IPS-NIHi7 (cell line): Measurements from ENCODE around the gene SREK1.
"Not testable (repeated sequence)": the region's sequence is repeated elsewhere in the genome, so short reads cannot be mapped to it uniquely, and the experiment has no call there.

Experiments
- DNase-seq: peaks from one replicate; pipeline ENCODE4 v3.0.0; 2012; ENCODE audit warnings: mixed read lengths; ENCODE audit errors: extremely low spot score

SREK1 gene, protein sequence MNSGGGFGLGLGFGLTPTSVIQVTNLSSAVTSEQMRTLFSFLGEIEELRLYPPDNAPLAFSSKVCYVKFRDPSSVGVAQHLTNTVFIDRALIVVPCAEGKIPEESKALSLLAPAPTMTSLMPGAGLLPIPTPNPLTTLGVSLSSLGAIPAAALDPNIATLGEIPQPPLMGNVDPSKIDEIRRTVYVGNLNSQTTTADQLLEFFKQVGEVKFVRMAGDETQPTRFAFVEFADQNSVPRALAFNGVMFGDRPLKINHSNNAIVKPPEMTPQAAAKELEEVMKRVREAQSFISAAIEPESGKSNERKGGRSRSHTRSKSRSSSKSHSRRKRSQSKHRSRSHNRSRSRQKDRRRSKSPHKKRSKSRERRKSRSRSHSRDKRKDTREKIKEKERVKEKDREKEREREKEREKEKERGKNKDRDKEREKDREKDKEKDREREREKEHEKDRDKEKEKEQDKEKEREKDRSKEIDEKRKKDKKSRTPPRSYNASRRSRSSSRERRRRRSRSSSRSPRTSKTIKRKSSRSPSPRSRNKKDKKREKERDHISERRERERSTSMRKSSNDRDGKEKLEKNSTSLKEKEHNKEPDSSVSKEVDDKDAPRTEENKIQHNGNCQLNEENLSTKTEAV

DNA sequence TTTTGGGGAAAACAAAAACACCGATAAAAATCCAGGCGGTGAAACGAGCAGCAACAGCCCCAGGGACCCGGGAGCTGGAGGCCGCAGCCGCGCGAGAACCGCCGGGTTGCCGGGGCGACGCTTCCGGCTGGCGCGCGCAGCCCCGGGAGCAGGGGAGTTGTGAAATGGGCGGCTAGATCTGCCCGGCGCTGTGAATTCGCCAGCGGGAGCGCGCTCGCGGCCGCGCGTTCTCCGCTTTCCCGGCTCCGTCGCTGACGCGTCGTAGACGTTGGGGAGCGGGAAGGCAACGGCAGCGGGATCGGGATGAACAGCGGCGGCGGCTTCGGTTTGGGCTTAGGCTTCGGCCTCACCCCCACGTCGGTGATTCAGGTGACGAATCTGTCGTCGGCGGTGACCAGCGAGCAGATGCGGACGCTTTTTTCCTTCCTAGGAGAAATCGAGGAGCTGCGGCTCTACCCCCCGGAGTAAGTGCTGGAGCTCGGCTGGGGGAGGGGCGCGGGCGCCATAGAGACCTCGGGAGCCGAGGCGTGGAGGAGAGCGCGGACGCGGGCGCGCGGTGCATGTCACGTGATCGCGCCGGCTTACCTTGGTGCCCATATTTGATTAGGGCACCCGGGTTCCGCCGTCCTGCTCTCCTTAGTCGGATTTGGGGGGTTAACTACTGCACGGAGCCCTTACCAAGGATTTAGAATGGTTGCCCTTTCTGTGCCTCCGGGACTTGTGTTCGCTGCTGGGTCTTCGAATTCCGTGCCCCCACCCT is at the start of gene SREK1:
TSS of gene SREK1 (plus strand) at position 227 of the 760 bp plus-strand sequence. CDS start at position 304, 77 bp downstream.
- DNase-seq: peak; percentile 99

DNA sequence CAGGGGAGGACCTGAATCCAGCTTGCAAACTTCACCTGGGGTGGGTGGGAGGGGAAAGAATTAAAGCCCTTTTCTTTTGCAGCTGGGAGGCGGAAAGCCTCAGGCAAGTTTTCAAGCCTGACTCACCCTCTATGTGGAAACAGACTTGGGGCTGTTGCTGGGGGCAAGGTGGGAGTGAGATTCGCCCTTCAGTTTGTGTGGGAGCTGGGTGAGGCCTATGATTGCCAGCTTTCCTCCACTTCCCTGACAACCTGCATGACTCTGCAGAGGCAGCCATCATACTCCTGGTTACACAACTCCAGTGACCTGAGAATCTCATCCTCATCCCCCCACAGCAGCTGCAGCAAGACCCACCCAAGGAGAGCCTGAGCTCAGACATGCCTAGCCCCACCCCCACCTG is 43.2 kb upstream of the SREK1 start:
- no peak for DNase-seq

DNA sequence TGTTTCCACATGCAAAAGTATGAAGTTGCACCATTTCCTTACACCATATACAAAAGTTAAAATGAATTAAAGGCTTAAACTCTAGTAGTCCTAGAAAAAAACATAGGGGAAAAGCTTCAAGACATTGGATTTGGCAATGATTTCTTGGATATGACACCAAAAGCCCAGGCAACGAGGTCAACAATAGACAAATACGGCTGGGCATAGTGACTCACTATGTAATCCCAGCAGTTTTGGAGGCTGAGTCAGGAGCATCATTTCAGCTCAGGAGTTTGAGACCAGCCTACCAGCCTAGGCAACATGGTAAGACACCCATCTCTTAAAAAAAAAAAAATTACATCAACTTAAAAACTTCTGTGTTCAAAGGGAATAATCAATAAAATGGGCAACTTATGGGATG is 30.9 kb upstream of the SREK1 start:
- no peak for DNase-seq

DNA sequence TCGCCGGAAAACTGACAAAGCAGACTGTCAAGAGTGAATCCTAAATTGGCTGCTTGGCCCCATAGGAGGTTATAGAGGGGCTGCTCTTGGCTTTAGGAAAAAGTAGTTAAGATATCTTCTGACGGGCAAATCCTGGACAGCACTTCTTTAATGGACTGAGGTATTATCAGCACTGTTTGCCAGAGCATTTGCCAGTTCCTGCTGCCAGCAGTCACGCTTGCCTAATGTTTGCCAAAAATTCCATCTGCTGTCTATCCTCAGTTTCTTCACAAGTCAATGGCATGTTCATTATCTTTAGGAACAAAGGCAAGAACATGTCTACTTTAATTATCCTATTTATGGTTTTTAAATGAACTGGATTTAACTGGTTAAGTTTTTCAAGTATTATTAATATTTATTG is 25.8 kb upstream of the SREK1 start:
- DNase-seq: no peak

DNA sequence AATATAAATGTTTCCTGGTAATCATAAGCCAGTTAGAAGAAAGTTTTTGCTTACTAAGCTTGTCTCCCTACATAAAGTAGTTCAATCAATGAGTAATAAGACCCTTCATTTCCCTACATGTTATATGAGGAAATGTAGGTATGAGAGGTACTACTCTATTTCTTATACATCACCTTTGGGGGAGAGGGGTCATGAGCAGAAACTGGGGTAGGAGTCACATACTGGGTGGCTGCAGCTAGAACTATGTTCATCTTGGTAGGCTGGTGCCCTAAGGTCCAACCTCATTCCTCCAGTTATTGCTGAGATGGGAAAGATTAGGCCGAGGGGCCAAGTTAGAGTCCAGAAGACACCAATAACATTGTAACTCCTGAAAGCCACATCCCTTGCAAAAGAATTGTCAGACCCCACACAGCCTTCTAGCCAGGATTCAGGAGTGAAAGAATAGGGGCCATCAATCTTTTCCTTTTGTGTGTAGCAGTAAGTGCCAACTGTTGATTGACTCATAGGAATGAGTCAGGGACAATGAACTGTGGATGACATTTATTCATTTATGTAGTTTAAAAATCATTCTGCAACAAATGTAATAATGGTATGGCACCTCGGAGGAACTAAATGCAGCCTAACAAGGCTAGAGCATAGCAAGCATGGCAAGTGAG is 21.6 kb upstream of the SREK1 start:
- no peak for DNase-seq

DNA sequence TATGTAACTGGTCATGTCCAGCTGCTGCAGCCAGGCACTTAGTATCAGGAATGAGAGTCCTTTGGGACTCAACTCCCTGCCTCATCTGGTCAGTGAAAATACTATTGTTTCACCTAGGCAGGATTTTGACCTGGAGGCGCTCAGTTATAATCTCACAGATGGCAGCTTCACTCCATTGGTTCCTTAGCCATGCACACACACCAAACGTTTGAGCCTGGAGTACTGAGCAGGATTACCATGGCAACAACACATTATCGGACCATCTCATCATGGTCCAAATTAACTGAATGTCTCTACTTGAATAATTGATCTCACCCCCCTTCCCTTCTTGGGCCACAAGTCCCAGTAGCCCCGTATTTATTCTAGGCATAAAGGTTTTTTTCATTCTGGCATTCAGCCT is 15.0 kb upstream of the SREK1 start:
- DNase-seq: no peak

DNA sequence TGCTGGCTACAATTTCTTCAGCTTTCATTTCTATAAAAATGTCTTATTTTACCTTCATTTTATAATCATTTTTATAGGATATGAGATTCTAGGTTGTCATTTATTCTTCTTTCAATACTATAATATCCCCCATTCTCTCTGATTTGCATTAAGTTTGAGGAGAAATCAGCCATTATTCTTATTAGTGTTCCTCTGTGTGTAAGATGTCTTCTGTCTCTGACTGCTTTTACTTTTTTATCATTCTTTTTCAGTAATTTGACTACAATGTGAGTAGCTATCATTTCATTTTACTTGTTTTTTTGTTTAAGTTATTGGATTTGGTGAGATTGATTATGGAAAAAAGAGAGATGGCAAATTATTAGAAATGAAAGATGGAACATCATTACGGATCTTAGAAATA is 13.6 kb upstream of the SREK1 start:
- DNase-seq: no peak

DNA sequence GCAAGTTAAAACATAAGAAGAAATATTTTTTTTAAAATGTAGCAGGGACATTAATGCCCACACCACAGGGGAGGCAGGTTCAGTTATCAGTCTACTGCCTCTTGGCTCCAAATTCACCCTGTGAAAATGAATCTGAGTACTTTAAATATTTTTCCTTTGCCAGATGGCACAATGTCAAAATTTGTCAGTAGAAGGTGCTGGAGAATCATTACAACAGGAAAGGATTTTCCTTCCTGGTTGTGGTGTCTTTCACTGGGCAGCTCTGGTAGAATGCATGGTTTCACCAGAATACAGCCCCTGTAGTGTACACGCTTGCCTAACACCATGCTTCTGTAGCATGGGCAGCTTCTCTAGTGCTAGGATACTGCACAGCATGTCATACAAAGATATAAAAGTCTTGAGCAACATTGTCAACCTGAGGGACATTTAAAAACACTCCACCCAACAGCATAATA is 9.7 kb upstream of the SREK1 start:
- DNase-seq: no peak

DNA sequence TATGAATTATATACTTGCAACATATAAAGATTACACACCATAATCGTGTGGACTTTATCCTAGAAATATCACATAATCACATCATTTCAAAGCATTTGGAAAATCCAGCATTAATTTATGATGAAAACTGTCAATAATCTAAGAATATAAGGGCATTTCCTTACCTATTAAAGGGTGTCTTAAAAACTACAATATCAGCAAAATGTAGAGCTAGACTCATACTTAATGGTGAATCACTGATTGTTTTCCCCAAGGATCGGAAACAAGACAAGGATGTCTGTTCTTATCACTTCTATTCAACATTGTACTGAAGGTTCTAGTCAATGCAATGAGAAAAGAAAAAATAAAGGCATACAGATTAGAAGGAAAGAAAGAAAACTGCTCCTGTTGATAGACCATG is 8.0 kb upstream of the SREK1 start:
- no peak for DNase-seq

DNA sequence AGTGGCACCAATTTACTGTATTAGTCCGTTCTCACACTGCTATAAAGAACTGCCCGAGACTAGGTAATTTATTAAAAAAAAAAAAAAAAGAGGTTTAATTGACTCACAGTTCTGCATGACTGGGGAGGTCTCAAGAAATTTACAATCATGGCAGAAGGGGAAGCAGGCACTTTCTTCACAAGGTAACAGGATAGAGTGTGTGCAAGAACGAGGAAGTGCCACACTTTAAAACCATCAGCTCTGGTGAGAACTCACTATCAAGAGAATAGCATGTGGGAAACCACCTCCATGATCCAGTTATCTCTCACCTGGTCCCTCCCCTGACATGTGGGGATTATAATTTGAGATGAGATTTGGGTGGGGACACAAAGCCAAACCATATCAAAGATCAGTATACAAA is 7.2 kb upstream of the SREK1 start:
- DNase-seq: not testable (repeated sequence)

DNA sequence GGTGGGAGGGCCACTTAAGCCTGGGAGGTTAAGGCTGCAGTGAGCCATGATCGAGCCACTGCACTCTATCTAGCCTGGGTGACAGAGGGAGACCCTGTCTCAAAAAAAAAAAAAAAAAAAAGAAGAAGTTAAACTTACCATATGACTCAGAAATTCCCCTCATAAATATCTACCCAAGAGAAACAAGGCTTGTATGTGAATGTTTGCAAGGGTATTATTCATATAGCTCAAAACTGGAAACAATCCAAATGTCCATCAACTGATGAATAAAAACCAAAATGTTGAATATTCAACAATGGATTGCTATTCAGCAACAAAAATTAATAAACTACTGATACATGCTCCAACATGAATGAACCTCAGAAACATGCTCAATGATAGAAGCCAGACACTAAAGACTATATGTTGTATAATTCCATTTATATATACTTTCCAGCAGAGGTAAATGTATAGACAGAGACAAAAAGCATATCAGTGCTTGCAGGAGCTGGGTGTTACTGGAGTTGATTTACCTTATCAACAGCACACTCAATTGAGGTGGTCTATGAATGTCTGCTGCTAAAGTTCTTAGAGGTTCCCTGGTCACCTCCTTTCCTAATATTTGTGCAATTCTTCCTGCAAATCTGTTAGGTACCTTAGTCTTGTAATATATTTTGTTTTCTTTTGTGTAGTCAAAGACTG is 5.3 kb upstream of the SREK1 start:
- no peak for DNase-seq

DNA sequence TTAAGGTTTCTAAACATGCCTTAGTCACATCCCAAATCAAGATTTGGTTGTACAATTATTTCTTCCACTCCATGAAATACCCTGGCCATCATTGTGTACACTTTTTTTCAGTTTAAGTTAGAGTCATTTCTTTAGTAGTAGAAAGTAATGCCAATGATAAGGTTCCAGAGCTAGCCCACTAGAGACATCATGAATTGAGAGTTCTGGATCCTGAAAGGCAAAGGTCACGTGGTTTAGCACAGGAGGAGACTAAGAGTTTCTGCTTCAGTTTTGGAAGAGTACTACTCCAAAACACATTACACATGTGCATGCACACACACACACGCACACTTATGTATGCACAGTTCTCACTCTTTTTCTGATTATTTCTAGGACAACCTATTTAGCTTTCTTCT is 4.8 kb upstream of the SREK1 start:
- no peak for DNase-seq

DNA sequence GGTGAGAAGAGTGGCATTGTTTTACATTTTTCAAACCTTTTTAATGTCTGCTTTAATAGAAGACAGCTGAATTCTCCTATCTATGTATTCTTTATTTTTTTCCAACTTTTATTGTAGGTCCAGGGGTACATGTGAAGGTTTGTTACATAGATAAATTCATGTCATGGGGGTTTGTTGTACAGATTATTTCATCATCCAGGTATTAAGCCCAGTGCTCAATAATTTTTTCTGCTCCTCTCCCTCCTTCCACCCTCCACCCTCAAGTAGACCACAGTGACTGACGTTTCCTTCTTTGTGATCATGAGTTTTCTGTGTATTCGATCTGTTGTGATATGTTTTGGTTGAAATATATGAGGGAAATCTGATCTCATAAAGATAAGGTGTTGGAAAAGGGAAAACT is 1.7 kb upstream of the SREK1 start:
- DNase-seq: no peak

DNA sequence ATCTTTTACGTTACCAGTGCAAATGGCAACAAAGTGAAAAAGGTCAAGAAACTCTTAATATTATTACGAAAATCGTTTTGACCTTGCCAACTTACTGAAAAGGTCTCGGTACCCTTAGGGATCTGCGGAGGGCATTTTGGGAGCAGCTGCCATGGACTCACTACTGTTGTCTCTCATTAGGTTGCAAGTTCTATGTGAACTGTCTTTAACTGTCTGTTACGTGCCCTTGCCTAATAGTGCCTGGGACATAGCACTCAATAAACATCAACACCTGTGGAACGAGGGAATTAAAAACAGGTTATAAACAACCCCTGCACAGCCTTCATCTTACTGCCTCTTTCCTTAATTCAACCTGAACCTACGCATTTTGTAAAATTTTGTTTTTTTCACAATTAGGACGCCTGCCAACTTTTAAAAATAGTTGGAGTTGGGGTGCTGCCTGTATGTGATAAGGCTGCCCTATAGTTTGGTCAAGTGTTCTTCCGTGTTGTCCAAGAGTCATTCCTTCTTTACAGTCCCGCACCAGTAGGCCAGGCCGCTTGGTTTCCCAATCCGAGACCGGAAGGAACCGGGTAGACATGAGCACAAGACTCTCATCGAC is 527 bp upstream of the SREK1 start:
- DNase-seq: no peak

DNA sequence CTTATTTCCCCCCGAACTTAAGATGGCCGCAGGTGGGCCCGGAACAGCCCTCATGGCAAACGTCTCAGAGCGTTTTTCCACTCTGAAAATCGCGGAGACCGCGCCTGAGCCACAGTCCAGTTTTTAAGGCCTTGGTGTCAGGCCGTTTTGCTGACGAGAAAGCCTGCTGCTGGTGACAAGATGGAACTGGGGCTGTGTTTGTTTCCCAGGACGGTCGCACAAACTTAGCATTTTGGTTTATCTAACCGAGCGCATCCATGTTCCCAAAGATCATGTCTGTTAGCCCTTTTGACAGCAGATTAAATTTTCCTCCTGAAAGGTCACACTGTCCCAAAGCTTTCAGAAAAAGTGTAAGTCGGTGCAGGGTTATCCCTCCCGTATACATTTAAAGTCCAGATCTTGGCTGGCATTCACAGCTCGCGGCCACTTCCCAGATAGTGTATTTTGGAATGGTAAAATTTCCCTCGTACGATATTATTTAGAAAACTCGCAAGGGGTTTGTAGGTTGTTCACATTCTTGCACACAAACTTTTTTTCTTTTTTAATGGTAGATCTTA is 812 bp downstream of the SREK1 start:
- DNase-seq: no peak

DNA sequence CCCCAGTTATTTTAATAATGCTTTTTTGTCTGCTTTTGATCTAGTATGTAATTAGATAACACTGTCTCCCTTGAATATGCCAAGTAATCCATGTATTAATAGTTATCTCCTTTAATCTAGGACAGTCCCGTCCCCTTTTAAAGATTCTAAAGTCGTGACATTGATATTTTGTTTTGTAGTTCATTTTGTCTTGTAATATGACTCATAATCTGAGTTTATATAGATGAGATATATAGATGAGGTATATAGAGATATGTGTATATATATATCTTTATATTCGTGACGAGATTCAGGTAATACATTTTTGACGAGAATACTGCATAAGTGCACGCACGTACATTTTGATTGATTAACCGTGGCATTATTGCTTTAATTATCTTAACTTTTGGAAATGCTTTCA is 1.6 kb downstream of the SREK1 start:
- no peak for DNase-seq

DNA sequence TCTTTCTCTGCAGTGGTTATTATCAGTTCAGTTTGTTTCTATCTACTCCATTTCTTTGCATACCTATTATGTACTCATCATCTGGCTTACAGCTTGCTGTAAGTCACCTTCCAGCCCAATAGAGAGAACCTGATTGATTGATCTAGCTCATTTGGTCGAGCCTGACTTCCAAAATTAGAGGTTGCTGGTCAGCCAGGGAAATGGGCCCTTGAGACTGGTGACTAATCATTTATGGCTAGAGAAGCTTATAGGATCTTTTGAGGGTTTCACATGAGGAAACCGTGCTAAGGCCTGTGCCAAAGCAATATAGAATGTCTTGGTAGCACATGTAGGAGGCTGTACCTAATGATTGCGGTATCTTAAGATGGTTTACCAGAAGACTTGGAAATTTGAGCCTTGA is 5.8 kb downstream of the SREK1 start:
- no peak for DNase-seq

DNA sequence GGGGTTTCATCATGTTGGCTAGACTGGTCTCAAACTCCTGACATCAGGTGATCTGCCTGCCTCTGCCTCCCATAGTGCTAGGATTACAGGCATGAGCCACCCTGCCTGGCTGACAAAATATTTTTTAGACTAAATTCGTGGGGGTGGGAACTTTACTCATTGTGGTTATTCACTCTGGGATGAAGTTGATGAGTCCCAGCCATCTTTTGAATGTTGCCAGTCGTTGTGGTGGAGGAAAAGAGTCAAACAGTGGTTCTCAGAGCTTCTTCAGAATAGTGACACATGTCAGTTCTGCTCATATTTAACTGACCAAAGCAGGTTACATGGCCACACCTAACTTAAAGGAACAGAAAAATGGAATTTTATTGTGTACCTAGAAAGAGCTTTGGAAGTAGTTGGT is 6.9 kb downstream of the SREK1 start:
- DNase-seq: no peak

DNA sequence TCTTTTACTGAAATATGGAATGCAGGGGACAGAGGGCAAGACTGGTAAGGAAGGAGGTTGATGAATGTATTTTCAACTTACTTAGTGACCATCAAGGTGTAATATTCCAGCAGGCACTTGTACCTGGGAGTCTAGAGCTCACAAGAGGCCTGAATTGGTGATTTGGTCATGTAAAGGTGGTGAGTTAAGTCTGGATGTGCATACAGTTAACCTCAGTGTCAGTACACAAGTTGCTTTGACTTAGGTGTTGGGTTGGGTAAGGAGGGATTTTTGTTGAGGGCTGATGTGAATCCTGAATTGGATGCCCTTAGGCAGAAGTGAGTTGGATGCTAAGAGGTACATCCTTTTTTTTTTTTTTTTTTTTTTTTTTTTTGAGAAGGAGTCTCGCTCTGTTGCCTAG is 7.4 kb downstream of the SREK1 start:
- no peak for DNase-seq

DNA sequence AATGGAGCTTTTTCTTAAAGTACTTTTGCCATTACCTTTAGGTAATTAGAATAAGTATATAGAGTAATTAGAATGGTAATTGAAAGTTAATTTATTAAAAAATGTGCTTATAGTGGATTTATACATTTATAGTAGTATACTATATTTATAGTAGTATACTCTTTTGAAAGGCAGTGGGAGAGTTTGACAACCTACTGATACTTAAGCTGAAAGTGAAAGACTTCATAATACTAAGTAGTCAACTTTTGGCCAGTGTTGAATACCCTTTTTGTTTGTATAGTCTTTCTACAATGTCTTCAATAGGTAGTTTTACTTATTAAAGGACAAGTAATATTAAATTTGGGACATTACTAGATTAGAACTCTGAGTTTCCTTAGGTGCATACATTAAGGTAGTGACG is 12.9 kb downstream of the SREK1 start:
- no peak for DNase-seq

DNA sequence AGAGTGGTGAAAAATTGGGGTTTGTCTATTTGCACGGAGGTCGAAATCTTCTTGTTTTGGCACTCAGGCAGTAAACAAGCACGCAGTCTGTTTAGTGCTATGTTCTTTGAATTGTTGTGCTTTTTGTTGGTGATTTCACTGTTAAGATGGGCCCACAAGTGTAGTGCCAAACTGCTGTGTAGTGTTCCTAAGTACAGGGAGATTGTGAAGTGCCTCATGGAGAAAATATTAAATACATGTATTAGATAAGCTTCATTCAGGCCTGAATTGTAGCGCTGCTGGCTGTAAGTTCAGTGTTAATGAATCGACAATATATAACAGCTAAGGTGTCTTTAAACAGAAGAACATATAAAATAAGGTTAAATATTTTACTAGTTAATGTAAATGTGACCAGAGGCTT is 17.3 kb downstream of the SREK1 start:
- DNase-seq: no peak
